HCT116 (cell line): ENCODE data around the gene SLC24A3. TPM values are rescaled to one million over a fixed set of nuclear protein-coding genes. Genes with fewer than 3 reads are reported as not detected.

Source experiments
- ATAC-seq: fragments of 200-7000 bp; cut with Tn5 transposase; 2 replicates; pipeline ENCODE4 v1.9.1; 2020; ENCODE audit warnings: mild to moderate bottlenecking, moderate library complexity
- BruUV-seq: library from RNA; stranded (reverse); fragments of 400-500 nt; replicated peaks from 2 replicates; lab custom pipeline; 2021; lab: Mats Ljungman, UMichigan
- CTCF ChIA-PET: fragments of 300-600 bp; sonication (Branson Sonifier 250); formaldehyde crosslinking; loops from one replicate; lab custom pipeline; 2021; ENCODE audit warnings: antibody characterized with exemption; lab: Charles Lee
- POLR2A ChIA-PET: fragments of 300-600, 350-600 bp; sonication (Branson Sonifier 250); formaldehyde crosslinking; loops from one replicate; lab custom pipeline; 2021; ENCODE audit warnings: antibody characterized with exemption; lab: Charles Lee
- RAD21 ChIA-PET, 2 experiments: fragments of 300-600 bp; sonication (Branson Sonifier 250); formaldehyde crosslinking; loops; one replicate each; lab custom pipeline; 2023; ENCODE audit warnings: low total read pairs in 2 of 2; ENCODE audit not compliant: uncharacterized antibody in 2 of 2, unreplicated experiment in 2 of 2, low non-redundant PET in 1 of 2; lab: Charles Lee
- DNase-seq: peaks from one replicate; pipeline ENCODE4 v3.0.0-alpha.2; 2010; ENCODE audit warnings: low read depth, low spot score
- H2AFZ ChIP-seq: fragments of 200-600 bp; shearing (Covaris generic), sonication (generic); 2 replicates; pipeline ENCODE4 v1.6.1; 2017; ENCODE audit warnings: low read depth, mixed run types, mixed read lengths, antibody characterized with exemption, low read length; ENCODE audit not compliant: poor library complexity, severe bottlenecking
- H3K27ac ChIP-seq: 2 replicates; pipeline ENCODE4 v1.5.1; 2012; ENCODE audit warnings: low read depth, low read length
- H3K27me3 ChIP-seq: fragments of 200-600 bp; sonication (generic); 2 replicates; pipeline ENCODE4 v1.6.1; 2016; ENCODE audit warnings: mixed run types, low read length, mixed read lengths; ENCODE audit not compliant: insufficient read depth
- H3K36me3 ChIP-seq, 2 experiments: fragments of 200-500 bp in 1 of 2; fragments of 200-600 bp in 1 of 2; sonication (Bioruptor generic) in 1 of 2; sonication (generic) in 1 of 2; 2 replicates each; pipeline versions ENCODE4 v1.5.1 to v1.6.1; 2014 to 2016; ENCODE audit warnings: low read length in 2 of 2, inconsistent platforms in 1 of 2, mixed read lengths in 1 of 2, mixed run types in 1 of 2; ENCODE audit not compliant: insufficient read depth in 2 of 2, control insufficient read depth in 1 of 2
- H3K4me1 ChIP-seq, 2 experiments: fragments of 200-600 bp in 1 of 2; sonication (generic) in 1 of 2; 2 replicates each; pipeline versions ENCODE4 v1.5.1 to v1.6.1; 2012 to 2017; ENCODE audit warnings: low read length in 2 of 2, inconsistent platforms in 1 of 2, mild to moderate bottlenecking in 1 of 2, mixed read lengths in 1 of 2, mixed run types in 1 of 2, moderate library complexity in 1 of 2; ENCODE audit not compliant: insufficient read depth in 2 of 2, control insufficient read depth in 1 of 2
- H3K4me2 ChIP-seq: fragments of 200-600 bp; sonication (generic); 2 replicates; pipeline ENCODE4 v1.6.1; 2017; ENCODE audit warnings: mixed run types, low read length, mixed read lengths
- H3K4me3 ChIP-seq, 2 experiments: fragments of 200-600 bp in 1 of 2; sonication (generic) in 1 of 2; replicated peaks in 1 of 2; 2 replicates each; pipeline ENCODE4 v1.5.1; 2011 to 2016; ENCODE audit warnings: low read length in 2 of 2, control low read depth in 1 of 2, low read depth in 1 of 2, mild to moderate bottlenecking in 1 of 2, mixed read lengths in 1 of 2, mixed run types in 1 of 2
- H3K79me2 ChIP-seq: fragments of 200-600 bp; sonication (generic); 2 replicates; pipeline ENCODE4 v1.6.1; 2017; ENCODE audit warnings: mild to moderate bottlenecking, mixed run types, low read length, moderate library complexity, mixed read lengths; ENCODE audit not compliant: insufficient read depth
- H3K9ac ChIP-seq: fragments of 200-600 bp; sonication (generic); 2 replicates; pipeline ENCODE4 v1.6.1; 2016; ENCODE audit warnings: low read length, mixed read lengths
- H3K9me2 ChIP-seq: fragments of 200-600 bp; sonication (generic), shearing (Covaris generic); 2 replicates; pipeline ENCODE4 v1.6.1; 2017; ENCODE audit warnings: mixed run types, mild to moderate bottlenecking, moderate library complexity; ENCODE audit not compliant: insufficient read depth
- H3K9me3 ChIP-seq, 2 experiments: fragments of 200-500 bp in 1 of 2; fragments of 200-600 bp in 1 of 2; sonication (Bioruptor generic) in 1 of 2; sonication (generic) in 1 of 2; 2 replicates each; pipeline ENCODE4 v1.6.1; 2014 to 2017; ENCODE audit warnings: low read length in 2 of 2, mixed read lengths in 2 of 2, inconsistent platforms in 1 of 2, low read depth in 1 of 2, mild to moderate bottlenecking in 1 of 2, mixed run types in 1 of 2, moderate library complexity in 1 of 2; ENCODE audit not compliant: control insufficient read depth in 1 of 2, insufficient read depth in 1 of 2
- H4K20me1 ChIP-seq: fragments of 200-600 bp; sonication (generic), shearing (Covaris generic); 2 replicates; pipeline ENCODE4 v1.6.1; 2017; ENCODE audit warnings: mixed run types, mild to moderate bottlenecking, moderate library complexity; ENCODE audit not compliant: insufficient read depth
- ATF3 ChIP-seq: IDR thresholded peaks from 2 replicates; pipeline ENCODE4 v1.6.1; 2012
- CBX3 ChIP-seq: IDR thresholded peaks from 2 replicates; pipeline ENCODE4 v1.6.1; 2012; ENCODE audit warnings: low read depth
- CEBPB ChIP-seq: IDR thresholded peaks from 2 replicates; pipeline ENCODE4 v1.6.1; 2012; ENCODE audit warnings: low read depth
- ELF1 ChIP-seq: IDR thresholded peaks from 2 replicates; pipeline ENCODE4 v1.6.1; 2012; ENCODE audit warnings: low read depth, borderline replicate concordance
- EZH2 ChIP-seq: fragments of 200-600 bp; sonication (generic); IDR thresholded peaks from 2 replicates; pipeline ENCODE4 v1.6.1; 2017; ENCODE audit warnings: antibody characterized with exemption, mixed run types
- EZH2phosphoT487 ChIP-seq: fragments of 200-600 bp; IDR thresholded peaks from 2 replicates; pipeline ENCODE4 v1.6.1; 2018; ENCODE audit warnings: antibody characterized with exemption, borderline replicate concordance
- JUND ChIP-seq: IDR thresholded peaks from 2 replicates; pipeline ENCODE4 v1.6.1; 2012
- MAX ChIP-seq: IDR thresholded peaks from 2 replicates; pipeline ENCODE4 v1.6.1; 2012
- POLR2AphosphoS5 ChIP-seq: IDR thresholded peaks from 2 replicates; pipeline ENCODE4 v1.6.1; 2011; ENCODE audit warnings: mild to moderate bottlenecking, low read depth, low read length, moderate library complexity
- RAD21 ChIP-seq: IDR thresholded peaks from 2 replicates; pipeline ENCODE4 v1.6.1; 2012; ENCODE audit warnings: low read depth, mild to moderate bottlenecking
- SRF ChIP-seq: IDR thresholded peaks from 2 replicates; pipeline ENCODE4 v1.6.1; 2012; ENCODE audit warnings: low read depth
- TCF7L2 ChIP-seq: IDR thresholded peaks from 2 replicates; pipeline ENCODE4 v1.7.0; 2011; ENCODE audit warnings: borderline replicate concordance, inconsistent platforms; ENCODE audit not compliant: insufficient read depth, insufficient read length; ENCODE audit errors: extremely low read depth
- YY1 ChIP-seq: IDR thresholded peaks from 2 replicates; pipeline ENCODE4 v1.6.1; 2011; ENCODE audit warnings: low read length, low read depth, moderate library complexity, mild to moderate bottlenecking; ENCODE audit not compliant: insufficient replicate concordance; ENCODE audit errors: extremely low read depth
- ZNF274 ChIP-seq: fragments of 200-500 bp; sonication (Bioruptor generic); IDR thresholded peaks from 2 replicates; pipeline ENCODE4 v1.6.1; 2014; ENCODE audit warnings: mild to moderate bottlenecking, low read depth, low read length, inconsistent platforms
- intact Hi-C: fragments of 100-400 bp; cut with micrococcal nuclease; formaldehyde crosslinking; loops from 2 replicates; pipeline ENCODE4 v1.10.0; 2022
- total RNA-seq: library from RNA; stranded (reverse); gene quantifications from one replicate; pipeline ENCODE4 v1.2.1, GENCODE V29; 2021; ENCODE audit not compliant: unreplicated experiment

The SLC24A3 gene
- total RNA-seq, 1 experiment from 2014 or later = not detected

GRCh38 chr20:19338960-19339359, 126.5 kb downstream of the SLC24A3 start:
- Histone ChIP-seq H3K9me2 (no peaks in the 10 kb centered on the region), H4K20me1 (no peaks in the 10 kb centered on the region), H3K27me3 (no peaks in the 10 kb centered on the region), H3K36me3 (no peaks in the 10 kb centered on the region), H2AFZ (no peak overlapping the region), H3K4me3 (no peak overlapping the region), H3K4me1 (no peaks in the 10 kb centered on the region), H3K9me3 (no peaks in the 10 kb centered on the region), H3K27ac (no peak overlapping the region), H3K9ac (no peak overlapping the region), H3K4me2 (no peak overlapping the region), H3K79me2 (no peaks in the 10 kb centered on the region)
- BruUV-seq = no TSS peak
- ATAC-seq = no peak
- ChIA-PET POLR2A (no interaction called here), CTCF (no interaction called here), RAD21 (no interaction called here)
- intact Hi-C loops = no loop called here
- DNase-seq = no peak
- TF ChIP-seq ATF3 (no peak), ZNF274 (no peak), RAD21 (no peak), EZH2 (no peak), EZH2phosphoT487 (no peak), ELF1 (no peak), CBX3 (no peak), JUND (no peak), YY1 (no peak), POLR2AphosphoS5 (no peak), MAX (no peak), SRF (no peak), TCF7L2 (no peak), CEBPB (no peak)
